Astrocyte of the spinal cord (primary cell): ENCODE measurements around the gene CFAP97D1.

Source experiments
- DNase-seq: peaks from one replicate; pipeline ENCODE4 v3.0.0; 2011; ENCODE audit warnings: low read depth, low spot score
- H3K4me3 ChIP-seq: 2 replicates; pipeline ENCODE4 v1.5.1; 2011; ENCODE audit warnings: low read depth, mild to moderate bottlenecking, low read length, moderate library complexity
- CTCF ChIP-seq: IDR thresholded peaks from 2 replicates; pipeline ENCODE4 v1.5.1; 2012; ENCODE audit warnings: low read depth, mild to moderate bottlenecking, low read length, inconsistent platforms
- in situ Hi-C: cut with HindIII; loops from 2 replicates; pipeline ENCODE4 v1.10.0; 2017; ENCODE audit warnings: low sequenced_read_pairs

CFAP97D1 gene

GRCh38 chr17:43766413-43767052 is 13.7 kb upstream of the CFAP97D1 start:
- H3K4me3 ChIP-seq, result no peak overlapping the region
- DNase-seq, result peak; percentile 20
- peak; percentile 86 for TF ChIP-seq CTCF
- in situ Hi-C loops, result no loop called here

GRCh38 chr17:43767053-43767712 is 13.1 kb upstream of the CFAP97D1 start:
- no peak overlapping the region for H3K4me3 ChIP-seq
- DNase-seq, result no peak
- TF ChIP-seq CTCF, result no peak
- in situ Hi-C loops, result no loop called here

- H3K4me3 ChIP-seq, result no peak overlapping the region
- DNase-seq, result no peak
- no peak for TF ChIP-seq CTCF
- in situ Hi-C loops, result no loop called here
Observed at GRCh38 chr17:43767713-43768059, 12.5 kb upstream of the CFAP97D1 start.

DNA sequence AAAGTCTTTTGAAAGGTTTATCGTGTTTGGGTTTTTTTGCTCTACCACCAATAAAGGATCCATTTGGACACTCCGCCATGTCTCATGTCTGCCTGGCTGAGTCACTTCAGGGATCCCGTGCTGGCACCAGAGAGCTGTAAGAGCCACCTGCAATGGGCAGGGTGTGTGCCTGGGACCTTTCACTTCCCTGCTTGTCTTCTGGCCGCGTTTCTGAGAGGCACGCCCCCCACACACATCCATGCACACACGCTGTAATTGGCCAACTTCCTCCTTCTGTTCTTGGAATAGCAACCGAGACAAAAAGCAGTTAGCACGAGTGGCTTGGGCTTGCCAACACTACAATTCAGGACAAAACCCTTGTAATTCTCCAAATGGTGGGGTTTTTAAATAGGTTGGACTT is 11.9 kb upstream of the CFAP97D1 start:
- no peak overlapping the region for H3K4me3 ChIP-seq
- TF ChIP-seq CTCF, result no peak
- in situ Hi-C loops, result no loop called here
- no peak for DNase-seq

- in situ Hi-C loops, result no loop called here
- TF ChIP-seq CTCF, result no peak
- H3K4me3 ChIP-seq, result no peak overlapping the region
- DNase-seq, result no peak
Observed at GRCh38 chr17:43768943-43769342, 11.3 kb upstream of the CFAP97D1 start.

DNA sequence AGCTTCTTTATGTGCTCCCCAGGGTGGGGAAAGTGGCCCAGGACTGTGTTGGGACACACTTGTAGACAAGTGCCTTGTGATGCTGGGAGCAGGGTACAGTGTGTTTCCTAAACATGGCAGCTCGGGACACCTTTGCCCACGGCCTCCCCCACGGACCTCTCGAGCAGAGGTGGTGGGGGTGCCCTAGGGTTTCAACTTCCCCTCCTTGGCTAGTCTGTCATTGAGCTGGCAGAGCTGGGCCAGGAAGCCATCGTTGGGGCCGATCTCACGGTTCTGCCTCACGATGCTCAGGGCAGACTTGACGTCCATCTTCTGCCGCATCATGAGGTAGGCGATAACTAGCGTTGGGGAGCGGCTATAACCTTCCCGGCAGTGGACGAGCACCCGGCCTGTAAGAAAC is 10.8 kb upstream of the CFAP97D1 start:
- in situ Hi-C loops, result no loop called here
- no peak overlapping the region for H3K4me3 ChIP-seq
- no peak for TF ChIP-seq CTCF
- no peak for DNase-seq
